Neural progenitor cell (in vitro differentiated cells): ENCODE measurements around the gene S100B. TPM values are rescaled to one million over a fixed set of nuclear protein-coding genes. Genes with fewer than 3 reads are reported as not detected.

Source experiments
- DNase-seq: peaks from one replicate; pipeline ENCODE4 v3.0.0-alpha.2; 2016; ENCODE audit warnings: low spot score
- H2AFZ ChIP-seq: fragments of 200-600 bp; sonication (generic); replicated peaks from 2 replicates; pipeline ENCODE4 v1.6.1; 2016; ENCODE audit warnings: antibody characterized with exemption
- H3F3A ChIP-seq: fragments of 200-600 bp; sonication (generic); 2 replicates; pipeline ENCODE4 v1.6.1; 2016; ENCODE audit warnings: antibody characterized with exemption, low read depth
- H3K27ac ChIP-seq: fragments of 200-600 bp; sonication (generic); 2 replicates; pipeline ENCODE4 v1.5.1; 2016; ENCODE audit warnings: mild to moderate bottlenecking
- H3K27me3 ChIP-seq: fragments of 200-600 bp; sonication (generic); 2 replicates; pipeline ENCODE4 v1.6.1; 2016; ENCODE audit warnings: mild to moderate bottlenecking, moderate library complexity
- H3K36me3 ChIP-seq: fragments of 200-600 bp; sonication (generic); 2 replicates; pipeline ENCODE4 v1.5.1; 2016
- H3K4me1 ChIP-seq: fragments of 200-600 bp; sonication (generic); 2 replicates; pipeline ENCODE4 v1.6.1; 2016; ENCODE audit warnings: mixed run types
- H3K4me2 ChIP-seq: fragments of 200-600 bp; sonication (generic); 2 replicates; pipeline ENCODE4 v1.6.1; 2016
- H3K4me3 ChIP-seq: fragments of 200-600 bp; sonication (generic); 2 replicates; pipeline ENCODE4 v1.5.1; 2016
- H3K79me2 ChIP-seq: fragments of 200-600 bp; sonication (generic); 2 replicates; pipeline ENCODE4 v1.6.1; 2016; ENCODE audit warnings: low read depth
- H3K9ac ChIP-seq: fragments of 200-600 bp; sonication (generic); 2 replicates; pipeline ENCODE4 v1.6.1; 2016
- H3K9me3 ChIP-seq: fragments of 200-600 bp; sonication (generic); 2 replicates; pipeline ENCODE4 v1.5.1; 2016; ENCODE audit warnings: low read depth
- H4K20me1 ChIP-seq: fragments of 200-600 bp; sonication (generic); 2 replicates; pipeline ENCODE4 v1.6.1; 2016; ENCODE audit warnings: low read depth
- H3K27ac Mint-ChIP-seq: 3 replicates; pipeline ENCODE4 v1.8.0; 2021; ENCODE audit warnings: mixed read lengths
- H3K27me3 Mint-ChIP-seq: 2 replicates; pipeline ENCODE4 v1.8.0; 2022; ENCODE audit warnings: low read depth, mild to moderate bottlenecking, inconsistent platforms, moderate library complexity, mixed read lengths; ENCODE audit not compliant: insufficient read depth
- H3K36me3 Mint-ChIP-seq: 3 replicates; pipeline ENCODE4 v1.8.0; 2021; ENCODE audit warnings: mixed read lengths
- H3K4me1 Mint-ChIP-seq: 3 replicates; pipeline ENCODE4 v1.8.0; 2021; ENCODE audit warnings: mixed read lengths
- H3K4me3 Mint-ChIP-seq: 3 replicates; pipeline ENCODE4 v1.8.0; 2021; ENCODE audit warnings: mild to moderate bottlenecking, moderate library complexity, mixed read lengths
- H3K9me3 Mint-ChIP-seq: 3 replicates; pipeline ENCODE4 v1.8.0; 2020; ENCODE audit warnings: mixed read lengths
- EZH2 ChIP-seq: fragments of 200-600 bp; sonication (generic); IDR thresholded peaks from 2 replicates; pipeline ENCODE4 v1.6.1; 2017; ENCODE audit warnings: antibody characterized with exemption, mild to moderate bottlenecking, moderate library complexity
- EZH2phosphoT487 ChIP-seq: fragments of 200-600 bp; sonication (generic); IDR thresholded peaks from 2 replicates; pipeline ENCODE4 v1.6.1; 2017; ENCODE audit warnings: antibody characterized with exemption
- total RNA-seq: library from RNA; depleted of rRNA; stranded (reverse); fragments of >200 nt; gene quantifications from 2 replicates; pipeline ENCODE4 v1.2.3, GENCODE V29; 2015; ENCODE audit warnings: low replicate concordance
- TF ChIP-seq, protein P1 (sequence below): fragments of 200-600 bp; sonication (generic); IDR thresholded peaks from 2 replicates; pipeline ENCODE4 v1.5.1; 2017; ENCODE audit warnings: antibody characterized with exemption, mild to moderate bottlenecking

S100B gene
- total RNA-seq, 1 donor from 2014 or later, result 0.60 TPM

DNA sequence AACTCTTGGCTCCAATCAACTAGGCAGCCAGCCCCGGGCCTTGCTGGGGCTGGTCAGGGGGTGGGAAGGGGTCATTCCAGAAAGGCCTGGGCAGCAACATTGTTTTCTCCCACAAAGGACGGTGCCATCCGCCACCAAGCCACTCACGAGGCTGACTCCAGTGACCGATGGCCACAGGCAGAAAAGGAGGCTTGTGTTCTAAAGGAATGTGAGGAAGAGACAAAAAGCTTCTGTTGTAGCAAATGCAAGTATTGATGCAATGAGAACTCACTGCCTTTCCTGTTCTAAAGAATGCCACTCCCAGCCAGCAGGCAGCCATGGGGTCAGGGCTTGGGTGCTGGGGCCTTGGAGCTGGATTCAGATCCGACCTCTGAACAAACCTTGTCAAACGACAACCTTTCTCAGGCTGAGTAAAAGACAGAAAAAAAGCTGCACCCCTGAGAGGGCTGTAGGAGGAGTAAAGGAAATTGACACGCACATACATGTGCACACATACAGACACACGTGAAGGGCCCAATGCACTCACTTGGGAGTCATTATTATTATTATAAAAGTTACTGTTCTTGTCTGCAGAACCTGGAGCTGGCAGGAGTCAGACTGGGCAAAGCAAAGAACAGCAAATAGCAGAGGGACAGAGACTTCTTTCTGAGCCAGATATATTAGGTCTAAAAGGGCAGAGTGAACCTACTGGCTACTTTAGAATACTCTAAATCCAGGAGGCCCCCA lies 16.7 kb upstream of the S100B start:
- Mint-ChIP-seq H3K9me3 (peaks cover 40% of the 10 kb centered on the region), H3K4me3 (peak overlapping the region; percentile 59), H3K36me3 (no peaks in the 10 kb centered on the region), H3K27ac (peak overlapping the region; percentile 99), H3K27me3 (peaks cover 19% of the 10 kb centered on the region), H3K4me1 (peaks cover 43% of the 10 kb centered on the region)
- H3K36me3 ChIP-seq, result no peaks in the 10 kb centered on the region
- peaks cover 24% of the 10 kb centered on the region for H3F3A ChIP-seq
- peak overlapping the region; percentile 73 for H3K27ac ChIP-seq
- H3K4me1 ChIP-seq, result peaks cover 23% of the 10 kb centered on the region
- no peaks in the 10 kb centered on the region for H3K27me3 ChIP-seq
- peaks cover 3% of the 10 kb centered on the region for H3K9me3 ChIP-seq
- H3K4me3 ChIP-seq, result no peak overlapping the region
- no peaks in the 10 kb centered on the region for H3K79me2 ChIP-seq
- peak overlapping the region; percentile 58 for H3K4me2 ChIP-seq
- H3K9ac ChIP-seq, result no peak overlapping the region
- peak; percentile 18 for DNase-seq
- no peaks in the 10 kb centered on the region for H4K20me1 ChIP-seq
- TF ChIP-seq EZH2phosphoT487, result no peak
- TF ChIP-seq, protein P1, sequence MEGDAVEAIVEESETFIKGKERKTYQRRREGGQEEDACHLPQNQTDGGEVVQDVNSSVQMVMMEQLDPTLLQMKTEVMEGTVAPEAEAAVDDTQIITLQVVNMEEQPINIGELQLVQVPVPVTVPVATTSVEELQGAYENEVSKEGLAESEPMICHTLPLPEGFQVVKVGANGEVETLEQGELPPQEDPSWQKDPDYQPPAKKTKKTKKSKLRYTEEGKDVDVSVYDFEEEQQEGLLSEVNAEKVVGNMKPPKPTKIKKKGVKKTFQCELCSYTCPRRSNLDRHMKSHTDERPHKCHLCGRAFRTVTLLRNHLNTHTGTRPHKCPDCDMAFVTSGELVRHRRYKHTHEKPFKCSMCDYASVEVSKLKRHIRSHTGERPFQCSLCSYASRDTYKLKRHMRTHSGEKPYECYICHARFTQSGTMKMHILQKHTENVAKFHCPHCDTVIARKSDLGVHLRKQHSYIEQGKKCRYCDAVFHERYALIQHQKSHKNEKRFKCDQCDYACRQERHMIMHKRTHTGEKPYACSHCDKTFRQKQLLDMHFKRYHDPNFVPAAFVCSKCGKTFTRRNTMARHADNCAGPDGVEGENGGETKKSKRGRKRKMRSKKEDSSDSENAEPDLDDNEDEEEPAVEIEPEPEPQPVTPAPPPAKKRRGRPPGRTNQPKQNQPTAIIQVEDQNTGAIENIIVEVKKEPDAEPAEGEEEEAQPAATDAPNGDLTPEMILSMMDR, result no peak
- no peak for TF ChIP-seq EZH2
- H2AFZ ChIP-seq, result peak overlapping the region; percentile 67

DNA sequence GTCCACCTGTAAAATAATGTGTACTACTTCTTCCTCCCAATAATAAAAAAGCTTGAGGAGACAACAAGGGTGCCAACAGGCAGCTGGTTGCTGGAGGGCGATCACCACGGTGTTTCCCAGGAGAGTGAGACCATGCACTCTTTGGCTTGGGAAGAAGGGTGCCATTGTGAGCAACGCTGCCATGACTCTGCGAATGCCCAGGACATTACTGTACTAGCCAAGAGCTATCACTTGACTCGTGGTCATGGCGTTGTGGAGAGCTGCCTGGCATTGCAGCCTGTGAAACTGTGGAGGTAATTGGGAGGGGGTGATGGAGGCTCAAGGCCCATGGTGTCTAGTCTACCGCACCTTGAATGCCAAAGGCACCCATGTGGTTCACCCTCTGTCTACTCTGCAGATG lies 16.0 kb upstream of the S100B start:
- Histone ChIP-seq H4K20me1 (no peaks in the 10 kb centered on the region), H3F3A (peaks cover 24% of the 10 kb centered on the region), H3K36me3 (no peaks in the 10 kb centered on the region), H3K4me3 (no peak overlapping the region), H3K4me1 (peaks cover 23% of the 10 kb centered on the region), H2AFZ (no peak overlapping the region), H3K9me3 (peaks cover 2% of the 10 kb centered on the region), H3K4me2 (no peak overlapping the region), H3K27ac (no peak overlapping the region), H3K27me3 (no peaks in the 10 kb centered on the region), H3K9ac (no peak overlapping the region), H3K79me2 (no peaks in the 10 kb centered on the region)
- no peak for DNase-seq
- Mint-ChIP-seq H3K36me3 (peaks cover 4% of the 10 kb centered on the region), H3K4me3 (no peak overlapping the region), H3K9me3 (peaks cover 38% of the 10 kb centered on the region), H3K27ac (peak overlapping the region; percentile 99), H3K27me3 (peaks cover 15% of the 10 kb centered on the region), H3K4me1 (peaks cover 46% of the 10 kb centered on the region)
- TF ChIP-seq EZH2phosphoT487 (no peak), EZH2 (no peak)
- TF ChIP-seq, protein P1, result no peak

DNA sequence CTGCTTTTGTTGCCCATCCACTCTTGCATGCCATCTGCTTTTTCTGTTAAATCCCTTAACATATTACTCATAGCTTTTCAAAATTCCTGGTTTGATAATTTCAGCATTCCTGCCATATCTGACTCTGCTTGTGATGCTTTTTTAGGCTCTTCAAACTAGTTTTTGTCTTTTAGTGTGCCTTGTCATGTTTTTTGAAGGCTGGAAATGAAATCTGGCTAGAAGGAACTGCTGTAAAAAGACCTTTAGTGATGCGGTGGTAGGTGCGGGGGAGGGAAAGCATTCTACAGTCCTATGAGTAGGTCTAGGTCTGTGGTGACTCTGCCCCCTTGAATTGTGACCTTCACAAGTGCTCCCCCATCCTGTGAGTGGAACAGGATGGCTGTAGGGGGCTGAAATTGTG lies 15.0 kb upstream of the S100B start:
- H3K4me2 ChIP-seq, result no peak overlapping the region
- no peak overlapping the region for H3K9ac ChIP-seq
- H3K9me3 ChIP-seq, result no peaks in the 10 kb centered on the region
- Mint-ChIP-seq H3K4me1 (peaks cover 43% of the 10 kb centered on the region), H3K27me3 (peaks cover 8% of the 10 kb centered on the region), H3K36me3 (peaks cover 4% of the 10 kb centered on the region), H3K4me3 (no peak overlapping the region), H3K27ac (peak overlapping the region; percentile 29), H3K9me3 (peaks cover 32% of the 10 kb centered on the region)
- TF ChIP-seq, protein P1, result no peak
- no peak for TF ChIP-seq EZH2phosphoT487
- no peak for TF ChIP-seq EZH2
- H3K27ac ChIP-seq, result no peak overlapping the region
- peaks cover 24% of the 10 kb centered on the region for H3F3A ChIP-seq
- no peaks in the 10 kb centered on the region for H3K79me2 ChIP-seq
- peaks cover 23% of the 10 kb centered on the region for H3K4me1 ChIP-seq
- no peak overlapping the region for H2AFZ ChIP-seq
- no peaks in the 10 kb centered on the region for H4K20me1 ChIP-seq
- no peak for DNase-seq
- no peaks in the 10 kb centered on the region for H3K27me3 ChIP-seq
- H3K36me3 ChIP-seq, result no peaks in the 10 kb centered on the region
- H3K4me3 ChIP-seq, result no peak overlapping the region
